C4-2B (cell line): Measurements from ENCODE around the gene MTUS2.

Experiments used
- H3K27ac ChIP-seq: fragments of 450-650 bp; 2 replicates; pipeline ENCODE4 v1.5.1; 2017
- ZFX ChIP-seq: fragments of 450-650 bp; IDR thresholded peaks from 2 replicates; pipeline ENCODE4 v1.6.1; 2017
- TF ChIP-seq, protein P1 (sequence below): fragments of 450-650 bp; conservative IDR thresholded peaks from 2 replicates; pipeline ENCODE4 v1.5.1; 2017; ENCODE audit warnings: mild to moderate bottlenecking

MTUS2 gene

GRCh38 chr13:29529754-29530153 lies 709.6 kb downstream of the MTUS2 start:
- TF ChIP-seq, protein P1, sequence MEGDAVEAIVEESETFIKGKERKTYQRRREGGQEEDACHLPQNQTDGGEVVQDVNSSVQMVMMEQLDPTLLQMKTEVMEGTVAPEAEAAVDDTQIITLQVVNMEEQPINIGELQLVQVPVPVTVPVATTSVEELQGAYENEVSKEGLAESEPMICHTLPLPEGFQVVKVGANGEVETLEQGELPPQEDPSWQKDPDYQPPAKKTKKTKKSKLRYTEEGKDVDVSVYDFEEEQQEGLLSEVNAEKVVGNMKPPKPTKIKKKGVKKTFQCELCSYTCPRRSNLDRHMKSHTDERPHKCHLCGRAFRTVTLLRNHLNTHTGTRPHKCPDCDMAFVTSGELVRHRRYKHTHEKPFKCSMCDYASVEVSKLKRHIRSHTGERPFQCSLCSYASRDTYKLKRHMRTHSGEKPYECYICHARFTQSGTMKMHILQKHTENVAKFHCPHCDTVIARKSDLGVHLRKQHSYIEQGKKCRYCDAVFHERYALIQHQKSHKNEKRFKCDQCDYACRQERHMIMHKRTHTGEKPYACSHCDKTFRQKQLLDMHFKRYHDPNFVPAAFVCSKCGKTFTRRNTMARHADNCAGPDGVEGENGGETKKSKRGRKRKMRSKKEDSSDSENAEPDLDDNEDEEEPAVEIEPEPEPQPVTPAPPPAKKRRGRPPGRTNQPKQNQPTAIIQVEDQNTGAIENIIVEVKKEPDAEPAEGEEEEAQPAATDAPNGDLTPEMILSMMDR = no peak
- TF ChIP-seq ZFX = no peak
- no peak overlapping the region for H3K27ac ChIP-seq

- H3K27ac ChIP-seq = no peak overlapping the region
- TF ChIP-seq, protein P1 = no peak
- TF ChIP-seq ZFX = no peak
Measured at GRCh38 chr13:29530901-29531300, 710.8 kb downstream of the MTUS2 start.

GRCh38 chr13:29532116-29532515 lies 712.0 kb downstream of the MTUS2 start:
- no peak overlapping the region for H3K27ac ChIP-seq
- TF ChIP-seq, protein P1 = no peak
- no peak for TF ChIP-seq ZFX

DNA sequence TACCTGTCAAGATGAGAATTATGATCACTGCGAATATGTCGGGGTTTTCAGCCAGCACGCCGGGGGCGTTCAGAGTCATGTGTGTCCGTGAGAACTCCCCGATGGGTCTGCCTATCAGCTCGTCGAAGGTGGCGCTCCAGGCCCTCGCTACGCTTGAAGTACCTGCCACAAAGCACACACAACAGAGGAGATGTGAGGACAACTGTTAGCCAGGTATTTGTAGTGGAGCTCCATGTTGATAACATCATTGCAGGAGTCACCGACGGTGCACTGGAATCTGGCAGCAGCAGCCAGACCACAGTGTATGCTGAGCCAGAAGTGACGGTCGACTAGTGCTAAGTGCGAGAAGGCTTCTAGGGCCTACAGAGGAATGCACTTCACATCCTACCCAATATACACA lies 712.7 kb downstream of the MTUS2 start:
- no peak for TF ChIP-seq ZFX
- TF ChIP-seq, protein P1 = no peak
- no peak overlapping the region for H3K27ac ChIP-seq

DNA sequence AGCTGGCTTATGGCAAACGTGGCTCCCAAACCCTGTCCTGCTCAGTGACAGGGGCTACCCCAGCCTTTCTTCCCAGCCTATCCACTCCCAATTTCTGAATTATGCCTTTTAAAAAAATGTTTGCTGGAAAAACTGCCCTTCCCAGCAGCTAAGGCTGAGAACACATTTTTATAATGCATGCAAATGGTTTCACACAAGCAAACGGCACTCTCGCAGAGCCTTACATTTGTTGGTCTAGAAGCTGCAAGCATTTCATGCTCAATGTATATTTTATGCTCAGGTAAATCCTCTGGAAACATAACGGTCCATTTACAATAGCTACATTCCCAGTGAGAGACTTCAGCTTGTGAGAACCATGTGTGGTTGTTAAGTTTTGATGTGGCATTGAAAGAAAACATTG lies 713.9 kb downstream of the MTUS2 start:
- H3K27ac ChIP-seq = no peak overlapping the region
- no peak for TF ChIP-seq ZFX
- TF ChIP-seq, protein P1 = no peak

GRCh38 chr13:29535663-29536655 lies 715.8 kb downstream of the MTUS2 start:
- H3K27ac ChIP-seq = no peak overlapping the region

DNA sequence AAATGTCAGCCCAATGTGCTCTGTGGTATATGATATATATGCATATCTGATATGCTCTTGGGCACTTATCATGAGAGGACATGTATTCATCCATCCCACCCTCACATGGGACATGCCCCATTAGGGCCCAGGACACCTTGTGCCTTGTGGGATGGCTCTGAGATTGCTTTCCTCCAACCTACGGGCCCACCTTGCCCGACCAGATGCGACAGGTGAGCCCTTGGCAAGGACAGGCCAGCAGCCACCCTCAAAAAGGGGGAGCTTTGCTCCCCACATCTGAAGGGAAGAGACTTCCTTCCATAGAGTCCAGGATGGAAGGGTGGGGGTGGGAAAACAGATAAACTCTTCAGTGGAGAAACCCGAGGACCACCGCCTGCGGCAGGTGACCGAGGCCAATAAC lies 716.7 kb downstream of the MTUS2 start:
- no peak for TF ChIP-seq ZFX
- TF ChIP-seq, protein P1 = no peak
- H3K27ac ChIP-seq = no peak overlapping the region

More at GRCh38 chr13:29535663-29536655, 715.8 kb downstream of the MTUS2 start:
- TF ChIP-seq ZFX = no peak
- TF ChIP-seq, protein P1 = no peak
